IPS-15b (cell line): ENCODE results near the gene CYP4A22.
A peak's percentile ranks its signal among the peaks of the same experiment; 100 is the strongest.

Experiments
- H3K27me3 ChIP-seq: one replicate; pipeline ENCODE4 v1.6.1; 2013; ENCODE audit warnings: low read length; ENCODE audit not compliant: control insufficient read depth, insufficient read depth
- H3K36me3 ChIP-seq: one replicate; pipeline ENCODE4 v1.6.1; 2013; ENCODE audit warnings: low read length; ENCODE audit not compliant: control insufficient read depth, insufficient read depth
- H3K4me1 ChIP-seq: one replicate; pipeline ENCODE4 v1.6.1; 2013; ENCODE audit warnings: mild to moderate bottlenecking, low read length; ENCODE audit not compliant: control insufficient read depth, insufficient read depth
- H3K4me3 ChIP-seq: one replicate; pipeline ENCODE4 v1.5.1; 2013; ENCODE audit warnings: low read depth, low read length
- H3K9ac ChIP-seq: one replicate; pipeline ENCODE4 v1.6.1; 2013; ENCODE audit warnings: low read depth, mild to moderate bottlenecking, low read length
- H3K9me3 ChIP-seq: one replicate; pipeline ENCODE4 v1.6.1; 2013; ENCODE audit warnings: mild to moderate bottlenecking, low read length; ENCODE audit not compliant: control insufficient read depth, insufficient read depth

The CYP4A22 gene

GRCh38 chr1:47181095-47181954 is 44.1 kb downstream of the CYP4A22 start:
- H3K4me1 ChIP-seq: peaks cover 4% of the 10 kb centered on the region
- no peak overlapping the region for H3K9ac ChIP-seq
- no peaks in the 10 kb centered on the region for H3K9me3 ChIP-seq
- peaks cover 38% of the 10 kb centered on the region for H3K27me3 ChIP-seq
- H3K4me3 ChIP-seq: peak overlapping the region; percentile 2
- no peaks in the 10 kb centered on the region for H3K36me3 ChIP-seq

- peaks cover 4% of the 10 kb centered on the region for H3K4me1 ChIP-seq
These were observed 44.9 kb downstream of the CYP4A22 start for GRCh38 chr1:47181955-47182675.

DNA sequence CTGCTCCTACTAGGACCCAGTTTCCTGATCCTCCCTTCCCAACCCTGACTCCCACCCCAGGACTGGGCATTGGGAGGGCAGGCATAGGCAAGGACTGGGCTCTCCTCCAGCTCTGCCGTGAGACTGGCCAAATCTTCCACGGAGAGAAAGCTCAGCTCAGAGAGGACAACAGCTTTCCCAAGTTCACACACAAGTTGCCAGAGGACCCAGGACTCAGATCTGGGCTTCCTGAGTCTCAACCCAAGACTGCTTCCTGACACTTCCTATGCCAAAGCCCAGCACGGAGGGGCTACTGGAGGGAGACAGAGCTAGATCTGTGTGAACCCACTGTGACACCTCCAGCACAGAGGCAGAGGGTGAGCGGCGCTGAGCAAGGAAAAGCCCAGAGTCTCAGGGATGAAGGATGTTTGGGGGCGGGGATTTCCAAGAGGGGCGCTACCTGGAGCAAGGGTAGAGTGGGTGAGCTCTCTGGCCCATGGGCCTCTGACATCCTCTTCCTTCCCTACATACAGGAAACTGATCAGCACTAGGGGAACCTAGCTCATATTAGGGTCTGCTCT is 45.5 kb downstream of the CYP4A22 start:
- Histone ChIP-seq H3K9me3 (no peaks in the 10 kb centered on the region), H3K4me3 (no peak overlapping the region), H3K4me1 (peaks cover 4% of the 10 kb centered on the region), H3K9ac (no peak overlapping the region), H3K27me3 (peaks cover 41% of the 10 kb centered on the region), H3K36me3 (no peaks in the 10 kb centered on the region)

More at GRCh38 chr1:47181955-47182675, 44.9 kb downstream of the CYP4A22 start:
- H3K9ac ChIP-seq: no peak overlapping the region
- H3K4me3 ChIP-seq: no peak overlapping the region
- peaks cover 38% of the 10 kb centered on the region for H3K27me3 ChIP-seq
- H3K9me3 ChIP-seq: no peaks in the 10 kb centered on the region
- H3K36me3 ChIP-seq: no peaks in the 10 kb centered on the region

- Histone ChIP-seq H3K4me3 (no peak overlapping the region), H3K4me1 (peaks cover 3% of the 10 kb centered on the region), H3K36me3 (no peaks in the 10 kb centered on the region), H3K27me3 (peaks cover 45% of the 10 kb centered on the region), H3K9me3 (no peaks in the 10 kb centered on the region), H3K9ac (no peak overlapping the region)
These were observed 46.3 kb downstream of the CYP4A22 start for GRCh38 chr1:47183308-47184089.

DNA sequence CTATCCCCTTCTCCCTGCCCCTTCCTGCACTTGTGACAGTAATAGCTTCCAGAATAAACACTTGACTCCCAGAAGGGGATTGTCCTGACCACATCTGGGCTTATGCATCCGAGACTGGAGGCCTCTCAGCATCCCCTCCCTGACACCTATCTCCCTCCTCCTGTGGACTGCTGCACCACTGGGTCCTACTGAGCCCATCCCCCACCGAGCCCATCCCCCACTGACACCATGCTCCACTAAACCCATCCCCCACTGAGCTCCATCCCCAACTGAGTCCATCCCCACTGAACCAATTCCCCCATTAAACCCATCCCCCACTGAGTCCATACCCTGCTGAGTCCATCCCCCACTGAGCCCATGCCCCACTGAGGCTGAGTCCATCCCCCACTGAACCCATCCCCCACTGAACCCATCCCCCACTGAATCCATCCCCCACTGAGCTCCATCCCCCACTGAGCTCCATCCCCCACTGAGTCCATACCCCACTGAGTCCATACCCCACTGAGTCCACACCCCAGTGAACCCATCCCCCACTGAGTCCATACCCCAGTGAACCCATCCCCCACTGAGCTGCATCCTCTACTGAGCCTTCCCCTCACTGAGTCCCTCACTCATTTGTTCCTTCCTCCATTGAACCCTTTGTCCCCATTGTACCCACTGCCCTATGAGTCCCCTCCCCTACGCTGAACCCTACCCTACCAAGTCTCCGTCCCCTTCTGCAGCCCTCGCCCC is 47.0 kb downstream of the CYP4A22 start:
- Histone ChIP-seq H3K27me3 (peaks cover 49% of the 10 kb centered on the region), H3K9ac (no peak overlapping the region), H3K36me3 (no peaks in the 10 kb centered on the region), H3K9me3 (no peaks in the 10 kb centered on the region), H3K4me3 (no peak overlapping the region), H3K4me1 (no peaks in the 10 kb centered on the region)

DNA sequence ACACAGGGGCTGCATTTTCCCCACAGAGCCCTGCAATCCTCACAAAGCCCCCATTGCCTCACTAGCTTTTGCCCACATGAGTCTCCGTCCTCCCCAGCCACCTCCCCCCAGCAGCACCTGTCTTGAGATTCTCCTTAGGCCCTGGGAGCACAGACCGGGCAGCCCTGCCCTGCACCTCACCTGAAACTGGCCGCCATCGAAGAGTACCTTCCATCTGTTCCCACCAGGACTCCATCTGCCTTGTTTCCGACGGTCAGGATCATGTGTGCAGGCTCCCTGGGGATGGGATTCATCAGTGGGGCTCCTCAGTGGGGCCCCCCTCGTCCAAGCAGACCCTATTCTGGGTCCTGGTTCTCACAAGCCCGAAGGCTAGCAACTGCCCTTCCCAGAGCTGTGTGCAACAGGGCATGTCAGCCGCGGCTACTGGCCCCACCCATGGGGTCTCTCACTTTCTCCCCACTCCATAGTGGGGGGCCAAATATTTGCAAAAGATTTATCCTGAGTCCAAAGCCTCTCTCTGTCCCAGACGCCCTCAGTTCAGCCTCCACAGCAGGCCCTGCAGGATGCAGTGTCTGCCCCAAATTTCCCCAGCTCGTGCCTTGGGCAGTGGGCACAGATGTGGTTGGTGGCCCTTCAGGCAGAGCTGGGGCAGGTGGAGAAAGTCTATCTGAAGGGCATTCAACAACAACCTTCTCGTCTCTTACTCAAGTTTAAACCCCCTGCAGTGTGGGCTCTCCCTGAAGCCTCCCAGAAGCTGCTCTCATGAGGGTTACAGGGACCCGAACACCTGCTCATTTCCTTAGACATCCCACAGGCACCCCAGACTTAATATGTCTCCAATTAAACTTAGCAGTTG is 47.8 kb downstream of the CYP4A22 start:
- Histone ChIP-seq H3K27me3 (peaks cover 47% of the 10 kb centered on the region), H3K4me1 (no peaks in the 10 kb centered on the region), H3K9me3 (no peaks in the 10 kb centered on the region), H3K9ac (no peak overlapping the region), H3K36me3 (no peaks in the 10 kb centered on the region), H3K4me3 (no peak overlapping the region)

DNA sequence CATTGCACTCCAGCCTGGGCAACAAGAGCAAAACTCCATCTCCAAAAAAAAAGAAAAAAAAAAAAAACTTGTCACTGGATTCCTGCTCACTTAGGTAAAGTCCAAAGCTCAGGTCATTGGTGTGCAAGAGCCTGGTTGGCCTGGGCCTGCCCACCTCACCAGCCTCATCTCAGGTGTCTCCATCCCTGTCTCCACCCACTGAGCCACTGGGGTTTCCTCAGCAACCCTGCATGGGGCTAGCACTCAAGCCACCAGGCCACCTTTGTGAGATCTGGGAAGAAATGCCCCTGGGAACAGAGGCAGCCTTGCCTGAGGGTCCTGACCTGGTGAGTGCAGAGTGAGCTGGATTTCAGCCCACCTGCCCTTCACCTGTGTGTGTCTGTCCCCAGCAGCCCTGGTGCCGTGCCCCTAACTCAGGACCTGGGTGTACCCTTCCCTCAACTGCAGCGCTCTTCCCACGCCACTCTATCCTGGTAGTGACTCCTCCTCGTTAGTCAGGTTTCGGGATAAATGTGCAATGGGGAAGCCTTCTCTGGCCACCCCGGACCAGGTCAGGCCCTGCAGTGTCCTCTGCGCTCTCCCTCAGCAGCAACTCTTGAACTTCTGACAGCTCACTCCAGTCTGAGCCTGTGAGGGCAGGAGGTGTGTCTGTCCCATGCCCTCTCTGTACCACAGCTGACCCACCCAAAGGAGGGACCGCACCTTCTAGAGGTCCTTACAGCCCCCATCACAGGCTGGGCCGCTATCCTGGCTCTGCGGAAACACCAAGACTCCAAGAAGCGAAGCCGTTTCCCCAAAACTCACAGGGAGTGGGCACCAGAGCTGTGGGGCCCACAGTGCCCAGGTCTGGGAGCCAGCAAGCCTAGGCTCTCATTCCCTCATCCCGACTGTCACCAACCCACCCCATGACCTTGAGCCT is 49.3 kb downstream of the CYP4A22 start:
- Histone ChIP-seq H3K9ac (no peak overlapping the region), H3K4me1 (no peaks in the 10 kb centered on the region), H3K36me3 (no peaks in the 10 kb centered on the region), H3K9me3 (no peaks in the 10 kb centered on the region), H3K4me3 (no peak overlapping the region), H3K27me3 (peaks cover 47% of the 10 kb centered on the region)

DNA sequence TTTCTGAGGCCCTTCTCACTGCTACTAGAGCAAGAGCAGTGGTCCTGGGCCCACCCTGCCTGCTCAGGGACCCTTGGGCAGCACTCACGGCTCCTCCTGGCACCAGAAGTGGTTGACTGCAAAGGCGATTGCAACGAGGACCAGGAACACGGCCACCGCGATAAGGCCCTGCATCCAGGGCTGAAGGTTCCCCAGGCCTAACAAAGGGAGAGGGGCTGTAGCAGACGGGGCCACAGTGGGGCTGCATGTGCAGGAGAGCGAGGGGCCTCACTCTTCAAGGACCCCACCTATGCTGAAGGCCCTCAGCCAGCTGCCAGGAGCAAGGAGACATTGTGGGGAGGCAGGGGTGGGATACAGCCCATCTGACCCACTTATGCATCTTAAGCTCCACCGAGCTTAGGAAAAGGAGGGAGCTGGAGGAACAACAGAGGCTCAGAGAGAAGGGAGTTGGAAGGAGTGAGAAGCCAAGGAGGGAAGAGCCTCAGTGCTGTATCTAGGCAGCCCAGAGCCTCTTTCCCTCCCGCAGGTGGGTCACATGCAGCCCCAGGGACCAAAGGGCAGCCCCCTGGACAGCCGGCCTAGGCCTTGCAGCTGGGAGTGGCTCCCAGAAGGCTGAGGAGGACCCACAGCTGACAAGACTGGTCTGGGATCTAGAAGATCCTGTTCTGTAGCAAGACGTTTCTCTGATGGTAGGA is 50.1 kb downstream of the CYP4A22 start:
- no peaks in the 10 kb centered on the region for H3K9me3 ChIP-seq
- H3K4me3 ChIP-seq: no peak overlapping the region
- no peaks in the 10 kb centered on the region for H3K36me3 ChIP-seq
- H3K4me1 ChIP-seq: peaks cover 1% of the 10 kb centered on the region
- peaks cover 52% of the 10 kb centered on the region for H3K27me3 ChIP-seq
- H3K9ac ChIP-seq: no peak overlapping the region

GRCh38 chr1:47187926-47188250 is 50.6 kb downstream of the CYP4A22 start:
- peaks cover 51% of the 10 kb centered on the region for H3K27me3 ChIP-seq
- no peak overlapping the region for H3K4me3 ChIP-seq
- H3K9ac ChIP-seq: no peak overlapping the region
- H3K36me3 ChIP-seq: no peaks in the 10 kb centered on the region
- H3K9me3 ChIP-seq: no peaks in the 10 kb centered on the region
- H3K4me1 ChIP-seq: peaks cover 6% of the 10 kb centered on the region
